K562 (cell line): ENCODE measurements around the gene KIZ. TPM values are rescaled to one million over a fixed set of nuclear protein-coding genes. Genes with fewer than 3 reads are reported as not detected.

Source experiments
- CBX8 ChIP-seq: fragments of 200-600 bp; sonication (generic); IDR thresholded peaks from 2 replicates; pipeline ENCODE4 v1.6.1; 2012; ENCODE audit warnings: borderline replicate concordance, mixed run types, low read depth, mild to moderate bottlenecking, moderate library complexity, mixed read lengths, low read length, control low read depth, inconsistent platforms; ENCODE audit not compliant: poor library complexity, severe bottlenecking; ENCODE audit errors: extremely low read depth
- CCNT2 ChIP-seq: IDR thresholded peaks from 2 replicates; pipeline ENCODE4 v1.6.1; 2011; ENCODE audit warnings: borderline replicate concordance, low read depth, mild to moderate bottlenecking, moderate library complexity, mixed read lengths, low read length; ENCODE audit not compliant: insufficient read length; ENCODE audit errors: extremely low read depth
- ESRRA ChIP-seq: fragments of 450-650 bp; IDR thresholded peaks from 2 replicates; pipeline ENCODE4 v1.6.1; 2014; ENCODE audit warnings: low read depth, mild to moderate bottlenecking, moderate library complexity, borderline replicate concordance
- MBD2 ChIP-seq: sonication (generic); IDR thresholded peaks from 2 replicates; pipeline ENCODE4 v1.6.1; 2016; ENCODE audit warnings: low read depth, borderline replicate concordance
- NBN ChIP-seq: fragments of 450-650 bp; IDR thresholded peaks from 2 replicates; pipeline ENCODE4 v1.6.1; 2016; ENCODE audit warnings: low read depth, mild to moderate bottlenecking
- NONO ChIP-seq, 2 experiments: fragments of 200-400 bp in 1 of 2; fragments of 450-650 bp in 1 of 2; formaldehyde crosslinking in 1 of 2; IDR thresholded peaks; 2 replicates each; pipeline ENCODE4 v1.6.1; 2017; ENCODE audit warnings: low read depth in 2 of 2, mild to moderate bottlenecking in 2 of 2, moderate library complexity in 2 of 2, low read length in 1 of 2
- NRF1 ChIP-seq, 2 experiments: fragments of 450-650 bp; IDR thresholded peaks in 1 of 2; conservative IDR thresholded peaks in 1 of 2; 2 replicates each; pipeline ENCODE4 v1.6.1; 2014; ENCODE audit warnings: mild to moderate bottlenecking in 2 of 2
- OTX1 ChIP-seq: fragments of 450-650 bp; formaldehyde crosslinking; IDR thresholded peaks from 2 replicates; pipeline ENCODE4 v1.4.0; 2022; ENCODE audit warnings: mild to moderate bottlenecking
- PHF21A ChIP-seq: fragments of 450-650 bp; IDR thresholded peaks from 2 replicates; pipeline ENCODE4 v1.6.1; 2017; ENCODE audit warnings: low read depth, borderline replicate concordance
- POLR2A ChIP-seq: fragments of 450-650 bp; conservative IDR thresholded peaks from 2 replicates; pipeline ENCODE4 v1.6.1; 2016
- POLR2G ChIP-seq: fragments of 200-400 bp; formaldehyde crosslinking; IDR thresholded peaks from 2 replicates; pipeline ENCODE4 v1.6.1; 2017; ENCODE audit warnings: low read depth, mild to moderate bottlenecking, antibody characterized with exemption, low read length, moderate library complexity
- RBFOX2 ChIP-seq: fragments of 200-400 bp; formaldehyde crosslinking; IDR thresholded peaks from 2 replicates; pipeline ENCODE4 v1.6.1; 2017; ENCODE audit warnings: low read depth, mild to moderate bottlenecking, low read length, moderate library complexity
- RBM15 ChIP-seq: fragments of 200-400 bp; formaldehyde crosslinking; IDR thresholded peaks from 2 replicates; pipeline ENCODE4 v1.6.1; 2018; ENCODE audit warnings: mild to moderate bottlenecking, low read length, moderate library complexity; ENCODE audit not compliant: insufficient read depth
- RHOXF2B ChIP-seq: fragments of 250-450 bp; sonication (Bioruptor Pico); conservative IDR thresholded peaks from 2 replicates; pipeline ENCODE4 v1.5.1; 2021
- TAF1 ChIP-seq: IDR thresholded peaks from 2 replicates; pipeline ENCODE4 v1.6.1; 2011; ENCODE audit warnings: mild to moderate bottlenecking, low read length, moderate library complexity; ENCODE audit not compliant: insufficient read depth, control insufficient read depth, severe bottlenecking; ENCODE audit errors: extremely low read depth
- TCF7 ChIP-seq: sonication (generic); IDR thresholded peaks from 2 replicates; pipeline ENCODE4 v1.6.1; 2016; ENCODE audit warnings: antibody characterized with exemption, borderline replicate concordance
- TEAD4 ChIP-seq, 2 experiments: sonication (generic) in 1 of 2; formaldehyde crosslinking in 1 of 2; IDR thresholded peaks; 2 replicates each; pipeline versions ENCODE4 v1.6.1 to v1.8.0; 2012 to 2022; ENCODE audit warnings: borderline replicate concordance in 1 of 2, inconsistent platforms in 1 of 2, low read length in 1 of 2, mild to moderate bottlenecking in 1 of 2, missing genetic modification reagents in 1 of 2
- polyA plus RNA-seq, 8 experiments: library from polyadenylated mRNA; depleted of rRNA in 4 of 8; stranded (reverse) in 5 of 8; unstranded in 3 of 8; fragments of >200 nt; fragmentation: Nextera tagmentation in 2 of 8; fragmentation: Illumina TruSeq in 1 of 8; extraction: Ambion mirVana in 2 of 8; extraction: Trizol in 1 of 8; gene quantifications; 2 replicates each; pipeline versions ENCODE4 v1.2.1 to v1.2.3, GENCODE V29; 2011 to 2014; ENCODE audit warnings: inconsistent platforms in 1 of 8, missing spikeins in 1 of 8
- total RNA-seq, 7 experiments: library from RNA; depleted of rRNA in 6 of 7; stranded (reverse); fragments of >200 nt in 6 of 7; fragmentation: Illumina TruSeq in 2 of 7; extraction: Trizol in 2 of 7; gene quantifications; 2 replicates each; pipeline versions ENCODE4 v1.2.1 to v1.2.3, GENCODE V29; 2011 to 2021; ENCODE audit warnings: low replicate concordance in 1 of 7
- TF ChIP-seq, protein P1 (sequence below): fragments of 450-650 bp; IDR thresholded peaks from 2 replicates; pipeline ENCODE4 v1.7.0; 2016; ENCODE audit warnings: borderline replicate concordance
- TF ChIP-seq, protein P2 (sequence below), 2 experiments: IDR thresholded peaks; 2 replicates each; pipeline ENCODE4 v1.6.1; 2011; ENCODE audit warnings: borderline replicate concordance in 1 of 2, control low read depth in 1 of 2, low read depth in 1 of 2, low read length in 1 of 2, mild to moderate bottlenecking in 1 of 2, mixed read lengths in 1 of 2, moderate library complexity in 1 of 2; ENCODE audit not compliant: insufficient read depth in 1 of 2, insufficient read length in 1 of 2, poor library complexity in 1 of 2, severe bottlenecking in 1 of 2; ENCODE audit errors: extremely low read depth in 1 of 2
- TF ChIP-seq, protein P3 (sequence below): fragments of 450-650 bp; IDR thresholded peaks from 2 replicates; pipeline ENCODE4 v1.6.1; 2016; ENCODE audit warnings: antibody characterized with exemption
- TF ChIP-seq, protein P4 (sequence below): fragments of 450-650 bp; formaldehyde crosslinking; IDR thresholded peaks from 2 replicates; pipeline ENCODE4 v1.4.0; 2022; ENCODE audit warnings: missing genetic modification characterization

The KIZ gene
- total and polyA plus RNA-seq, 9 of the 15 experiments (the other 6 are each of a cell fraction or from before 2014, with no cell fraction given) = 4.9 to 21.1 (median 13.5) TPM

DNA sequence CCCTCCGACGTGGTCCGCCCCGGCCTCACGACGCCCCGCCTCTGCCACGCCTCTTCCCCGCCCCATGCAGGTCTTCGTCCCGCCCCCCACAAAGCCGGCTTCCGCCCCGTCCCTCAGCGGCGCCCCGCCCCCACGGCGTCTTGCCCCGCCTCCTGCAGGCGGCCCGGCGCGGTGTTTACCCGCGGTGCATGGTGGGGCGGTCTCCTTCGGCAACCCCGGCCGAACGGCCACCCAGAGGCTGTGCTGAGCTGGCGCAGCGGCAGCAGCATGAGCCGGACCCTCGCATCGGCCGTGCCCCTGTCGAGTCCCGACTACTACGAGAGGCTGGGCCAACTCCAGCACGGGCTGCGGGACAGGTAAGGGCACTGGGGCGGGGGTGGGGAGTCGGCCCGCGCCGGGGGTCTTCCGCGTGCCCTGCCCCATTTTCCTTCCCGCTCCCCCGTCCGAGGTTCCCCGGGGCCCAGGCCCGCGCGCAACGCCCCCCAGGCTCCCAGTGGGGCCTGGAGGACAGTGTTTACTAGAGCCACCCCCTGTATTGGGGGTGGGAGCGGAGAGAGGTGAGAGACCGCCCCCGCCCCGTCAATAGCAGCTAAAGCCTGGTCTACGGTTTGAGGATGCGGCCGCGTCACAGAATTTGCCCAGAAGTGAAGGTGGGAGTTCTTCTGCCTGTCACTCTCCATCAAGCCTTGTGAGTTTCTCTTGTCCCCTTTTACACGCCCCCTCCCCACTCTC, at the start of gene KIZ (continued):
- TF ChIP-seq RBM15 (no peak), TEAD4 (IDR thresholded peaks at IDR 0.05; ENCODE audit: low read length) (no peak), TEAD4 (CRISPR knock-in tag; IDR thresholded peaks at IDR 0.05; ENCODE audit: borderline replicate concordance) (no peak), OTX1 (no peak), RBFOX2 (peak; percentile 90), PHF21A (no peak), NRF1 (conservative IDR thresholded peaks at IDR 0.05 in 1 of 2, IDR thresholded peaks at IDR 0.05 in 1 of 2) (peak; percentile 62 to 68), RHOXF2B (CRISPR knock-in tag) (no peak), CBX8 (no peak), POLR2G (peak; percentile 96), TCF7 (no peak), POLR2A (peak; percentile 81), MBD2 (peak; percentile 35; the same call in 1 of the 2 replicates), CCNT2 (peak; percentile 85), ESRRA (no peak), NBN (no peak), TAF1 (no peak), NONO (IDR thresholded peaks at IDR 0.05; ENCODE audit: low read depth in 2 of 2, low read length in 1 of 2) (peak in 1 of 2 experiments; percentile 60; a peak in 1 of 4 replicates)
- TF ChIP-seq, protein P1, sequence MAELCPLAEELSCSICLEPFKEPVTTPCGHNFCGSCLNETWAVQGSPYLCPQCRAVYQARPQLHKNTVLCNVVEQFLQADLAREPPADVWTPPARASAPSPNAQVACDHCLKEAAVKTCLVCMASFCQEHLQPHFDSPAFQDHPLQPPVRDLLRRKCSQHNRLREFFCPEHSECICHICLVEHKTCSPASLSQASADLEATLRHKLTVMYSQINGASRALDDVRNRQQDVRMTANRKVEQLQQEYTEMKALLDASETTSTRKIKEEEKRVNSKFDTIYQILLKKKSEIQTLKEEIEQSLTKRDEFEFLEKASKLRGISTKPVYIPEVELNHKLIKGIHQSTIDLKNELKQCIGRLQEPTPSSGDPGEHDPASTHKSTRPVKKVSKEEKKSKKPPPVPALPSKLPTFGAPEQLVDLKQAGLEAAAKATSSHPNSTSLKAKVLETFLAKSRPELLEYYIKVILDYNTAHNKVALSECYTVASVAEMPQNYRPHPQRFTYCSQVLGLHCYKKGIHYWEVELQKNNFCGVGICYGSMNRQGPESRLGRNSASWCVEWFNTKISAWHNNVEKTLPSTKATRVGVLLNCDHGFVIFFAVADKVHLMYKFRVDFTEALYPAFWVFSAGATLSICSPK = no peak
- TF ChIP-seq, protein P2, sequence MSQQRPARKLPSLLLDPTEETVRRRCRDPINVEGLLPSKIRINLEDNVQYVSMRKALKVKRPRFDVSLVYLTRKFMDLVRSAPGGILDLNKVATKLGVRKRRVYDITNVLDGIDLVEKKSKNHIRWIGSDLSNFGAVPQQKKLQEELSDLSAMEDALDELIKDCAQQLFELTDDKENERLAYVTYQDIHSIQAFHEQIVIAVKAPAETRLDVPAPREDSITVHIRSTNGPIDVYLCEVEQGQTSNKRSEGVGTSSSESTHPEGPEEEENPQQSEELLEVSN (IDR thresholded peaks at IDR 0.05; ENCODE audit: borderline replicate concordance in 1 of 2, extremely low read depth in 1 of 2, insufficient read depth in 1 of 2, insufficient read length in 1 of 2, low read depth in 1 of 2, low read length in 1 of 2, poor library complexity in 1 of 2, severe bottlenecking in 1 of 2) = peak in 1 of 2 experiments; percentile 32
- TF ChIP-seq, protein P3, sequence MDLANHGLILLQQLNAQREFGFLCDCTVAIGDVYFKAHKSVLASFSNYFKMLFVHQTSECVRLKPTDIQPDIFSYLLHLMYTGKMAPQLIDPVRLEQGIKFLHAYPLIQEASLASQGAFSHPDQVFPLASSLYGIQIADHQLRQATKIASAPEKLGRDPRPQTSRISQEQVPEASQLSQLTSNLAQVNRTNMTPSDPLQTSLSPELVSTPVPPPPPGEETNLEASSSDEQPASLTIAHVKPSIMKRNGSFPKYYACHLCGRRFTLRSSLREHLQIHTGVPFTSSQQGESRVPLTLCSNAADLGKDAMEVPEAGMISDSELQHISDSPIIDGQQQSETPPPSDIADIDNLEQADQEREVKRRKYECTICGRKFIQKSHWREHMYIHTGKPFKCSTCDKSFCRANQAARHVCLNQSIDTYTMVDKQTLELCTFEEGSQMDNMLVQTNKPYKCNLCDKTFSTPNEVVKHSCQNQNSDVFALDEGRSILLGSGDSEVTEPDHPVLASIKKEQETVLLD = no peak
- TF ChIP-seq, protein P4, sequence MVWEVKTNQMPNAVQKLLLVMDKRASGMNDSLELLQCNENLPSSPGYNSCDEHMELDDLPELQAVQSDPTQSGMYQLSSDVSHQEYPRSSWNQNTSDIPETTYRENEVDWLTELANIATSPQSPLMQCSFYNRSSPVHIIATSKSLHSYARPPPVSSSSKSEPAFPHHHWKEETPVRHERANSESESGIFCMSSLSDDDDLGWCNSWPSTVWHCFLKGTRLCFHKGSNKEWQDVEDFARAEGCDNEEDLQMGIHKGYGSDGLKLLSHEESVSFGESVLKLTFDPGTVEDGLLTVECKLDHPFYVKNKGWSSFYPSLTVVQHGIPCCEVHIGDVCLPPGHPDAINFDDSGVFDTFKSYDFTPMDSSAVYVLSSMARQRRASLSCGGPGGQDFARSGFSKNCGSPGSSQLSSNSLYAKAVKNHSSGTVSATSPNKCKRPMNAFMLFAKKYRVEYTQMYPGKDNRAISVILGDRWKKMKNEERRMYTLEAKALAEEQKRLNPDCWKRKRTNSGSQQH (CRISPR knock-in tag) = no peak
